ENCODE results near the gene GPR158. TPM values are rescaled to one million over a fixed set of nuclear protein-coding genes. Genes with fewer than 3 reads are reported as not detected.

Gene GPR158
- total and polyA plus RNA-seq, 7 donors = 0.01 to 0.19 (median 0.06) TPM; not detected in 4

DNA sequence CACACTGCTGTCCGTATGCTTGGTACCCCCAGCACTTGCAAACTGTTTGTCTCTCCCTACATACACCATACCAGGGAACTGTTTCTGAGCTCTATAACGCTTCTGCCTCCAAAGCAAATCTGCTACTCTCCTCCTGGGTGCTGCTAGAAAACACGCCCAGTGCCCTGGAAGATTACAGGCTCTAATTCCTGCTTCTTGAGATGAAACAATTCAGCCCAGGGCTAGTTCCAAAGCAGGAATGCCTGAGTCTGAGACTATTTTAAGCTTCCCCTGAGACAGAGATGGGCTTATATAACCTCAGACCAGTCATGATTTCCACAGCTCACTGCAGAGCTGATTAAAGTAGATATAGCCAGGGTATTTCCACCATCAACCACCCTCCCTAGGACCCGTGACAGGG lies 327.1 kb downstream of the GPR158 start:
- TF ChIP-seq, protein P1, sequence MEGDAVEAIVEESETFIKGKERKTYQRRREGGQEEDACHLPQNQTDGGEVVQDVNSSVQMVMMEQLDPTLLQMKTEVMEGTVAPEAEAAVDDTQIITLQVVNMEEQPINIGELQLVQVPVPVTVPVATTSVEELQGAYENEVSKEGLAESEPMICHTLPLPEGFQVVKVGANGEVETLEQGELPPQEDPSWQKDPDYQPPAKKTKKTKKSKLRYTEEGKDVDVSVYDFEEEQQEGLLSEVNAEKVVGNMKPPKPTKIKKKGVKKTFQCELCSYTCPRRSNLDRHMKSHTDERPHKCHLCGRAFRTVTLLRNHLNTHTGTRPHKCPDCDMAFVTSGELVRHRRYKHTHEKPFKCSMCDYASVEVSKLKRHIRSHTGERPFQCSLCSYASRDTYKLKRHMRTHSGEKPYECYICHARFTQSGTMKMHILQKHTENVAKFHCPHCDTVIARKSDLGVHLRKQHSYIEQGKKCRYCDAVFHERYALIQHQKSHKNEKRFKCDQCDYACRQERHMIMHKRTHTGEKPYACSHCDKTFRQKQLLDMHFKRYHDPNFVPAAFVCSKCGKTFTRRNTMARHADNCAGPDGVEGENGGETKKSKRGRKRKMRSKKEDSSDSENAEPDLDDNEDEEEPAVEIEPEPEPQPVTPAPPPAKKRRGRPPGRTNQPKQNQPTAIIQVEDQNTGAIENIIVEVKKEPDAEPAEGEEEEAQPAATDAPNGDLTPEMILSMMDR (IDR thresholded peaks at IDR 0.05) = no peak
- H3K27me3 ChIP-seq (ENCODE audit: insufficient read depth in 3 of 3, low read length in 2 of 3) = no peaks in the 10 kb centered on the region
- ATAC-seq (peak in 3 of 4 donors; percentile 42 to 67 (median 51)), DNase-seq (no peak)
- no peak overlapping the region for H3K4me3 ChIP-seq
- H3K9me3 ChIP-seq = no peaks in the 10 kb centered on the region
- H3K27ac ChIP-seq = no peak overlapping the region
- intact Hi-C loops (cut with DNase I) = no loop called here
- no peaks in the 10 kb centered on the region for H3K4me1 ChIP-seq
- 43 to 56% (median 45%) methylated on average over 4 of the region's 4 CpGs for WGBS, 3 donors
- no peaks in the 10 kb centered on the region for H3K36me3 ChIP-seq (ENCODE audit: insufficient read depth in 1 of 2, low read depth in 1 of 2)

DNA sequence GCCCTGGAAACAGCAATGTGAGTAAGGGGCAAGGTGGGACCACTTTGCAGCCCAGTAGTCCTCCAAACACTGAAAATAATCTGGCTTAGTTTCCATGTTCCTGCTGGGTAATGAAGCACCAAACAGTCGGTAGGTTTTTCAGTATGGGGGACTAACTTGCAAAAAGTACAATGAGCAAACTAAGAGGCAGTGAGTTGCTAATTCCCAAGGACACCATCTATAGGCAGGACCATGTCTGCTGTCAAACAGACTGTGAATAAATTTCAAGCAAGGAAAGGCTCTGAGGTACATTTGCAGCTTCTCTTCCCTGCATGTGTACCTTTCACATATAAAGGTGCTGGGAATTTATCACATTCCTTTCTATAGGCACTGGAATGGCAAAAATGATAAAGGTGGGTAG lies 327.7 kb downstream of the GPR158 start:
- TF ChIP-seq, protein P1 (IDR thresholded peaks at IDR 0.05) = no peak
- Histone ChIP-seq H3K36me3 (ENCODE audit: insufficient read depth in 1 of 2, low read depth in 1 of 2) (no peaks in the 10 kb centered on the region), H3K4me1 (no peaks in the 10 kb centered on the region), H3K4me3 (no peak overlapping the region), H3K9me3 (no peaks in the 10 kb centered on the region), H3K27ac (no peak overlapping the region), H3K27me3 (ENCODE audit: insufficient read depth in 3 of 3, low read length in 2 of 3) (no peaks in the 10 kb centered on the region)
- intact Hi-C loops (cut with DNase I) = no loop called here
- DNase-seq (no peak), ATAC-seq (no peak)
- 64 to 79% (median 64%) methylated on average over 1 of the region's 1 CpG for WGBS, 3 donors

DNA sequence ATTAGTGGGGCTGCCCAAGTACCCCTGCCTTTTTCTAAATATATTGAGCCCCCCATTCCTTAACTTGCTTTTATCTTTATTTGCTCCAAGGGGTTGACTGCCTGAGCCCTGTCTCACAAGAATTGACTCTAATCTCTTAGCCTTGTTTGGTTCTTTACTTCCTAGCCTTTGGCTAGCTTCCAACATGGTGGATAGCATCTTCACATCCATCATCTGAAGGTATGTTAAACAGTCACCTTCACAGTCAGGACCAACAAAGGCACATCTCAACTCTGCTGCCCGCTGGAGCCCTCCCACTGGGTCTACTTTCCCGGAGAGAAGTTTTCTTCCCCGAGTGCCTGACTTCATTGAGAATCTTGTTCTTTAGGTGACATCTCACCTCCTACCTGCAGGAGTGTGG lies 329.5 kb downstream of the GPR158 start:
- H3K4me1 ChIP-seq = no peaks in the 10 kb centered on the region
- no peaks in the 10 kb centered on the region for H3K9me3 ChIP-seq
- ATAC-seq (no peak), DNase-seq (no peak)
- no peaks in the 10 kb centered on the region for H3K36me3 ChIP-seq (ENCODE audit: insufficient read depth in 1 of 2, low read depth in 1 of 2)
- H3K27ac ChIP-seq = no peak overlapping the region
- H3K27me3 ChIP-seq (ENCODE audit: insufficient read depth in 3 of 3, low read length in 2 of 3) = no peaks in the 10 kb centered on the region
- intact Hi-C loops (cut with DNase I) = no loop called here
- TF ChIP-seq, protein P1 (IDR thresholded peaks at IDR 0.05) = no peak
- WGBS, 3 donors = 86 to 88% (median 86%) methylated on average over 3 of the region's 3 CpGs
- no peak overlapping the region for H3K4me3 ChIP-seq

DNA sequence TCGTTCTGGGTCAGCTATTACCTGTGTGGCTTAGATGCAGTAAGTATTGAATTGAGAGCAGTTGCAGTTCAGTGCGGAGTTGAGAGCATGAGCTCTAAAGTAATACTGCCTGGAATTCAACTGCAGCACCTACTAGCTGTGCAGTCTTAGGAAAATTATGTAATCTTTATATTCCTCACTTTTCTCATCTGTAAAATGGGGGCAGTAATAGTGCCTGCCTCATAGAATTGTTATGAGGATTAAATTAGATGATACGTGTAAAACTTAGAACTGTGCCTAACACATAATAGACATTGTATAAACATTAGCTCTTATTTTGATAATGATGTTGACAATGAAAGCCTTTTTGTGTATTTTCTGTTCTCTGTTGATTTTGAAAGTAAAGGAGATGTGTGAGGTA lies 330.0 kb downstream of the GPR158 start:
- Histone ChIP-seq H3K27me3 (ENCODE audit: insufficient read depth in 3 of 3, low read length in 2 of 3) (no peaks in the 10 kb centered on the region), H3K4me1 (no peaks in the 10 kb centered on the region), H3K36me3 (ENCODE audit: insufficient read depth in 1 of 2, low read depth in 1 of 2) (no peaks in the 10 kb centered on the region), H3K4me3 (no peak overlapping the region), H3K27ac (no peak overlapping the region), H3K9me3 (no peaks in the 10 kb centered on the region)
- ATAC-seq (no peak), DNase-seq (no peak)
- WGBS, 3 donors = 84 to 89% (median 87%) methylated on average over 3 of the region's 3 CpGs
- TF ChIP-seq, protein P1 (IDR thresholded peaks at IDR 0.05) = no peak
- intact Hi-C loops (cut with DNase I) = no loop called here

DNA sequence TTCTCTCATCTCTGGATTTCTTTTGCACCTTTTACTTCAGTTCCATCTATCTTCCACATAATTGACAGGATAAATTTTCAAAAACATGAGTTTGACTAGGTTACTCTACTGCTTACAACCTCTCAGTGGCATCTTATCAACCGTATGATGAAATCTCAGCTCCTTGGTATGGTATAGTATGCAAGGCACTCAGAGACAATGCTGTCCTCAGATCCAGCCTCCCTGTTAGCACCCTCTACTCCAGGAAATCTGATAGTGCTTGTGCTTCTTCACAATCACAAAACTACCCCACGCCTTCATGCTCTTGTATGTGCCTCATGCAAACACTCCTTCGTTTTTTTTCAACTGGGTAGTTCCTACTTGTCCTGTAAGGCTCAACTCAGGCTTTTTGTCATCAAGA lies 330.7 kb downstream of the GPR158 start:
- Histone ChIP-seq H3K9me3 (no peaks in the 10 kb centered on the region), H3K36me3 (ENCODE audit: insufficient read depth in 1 of 2, low read depth in 1 of 2) (no peaks in the 10 kb centered on the region), H3K4me3 (no peak overlapping the region), H3K27ac (no peak overlapping the region), H3K4me1 (no peaks in the 10 kb centered on the region), H3K27me3 (ENCODE audit: insufficient read depth in 3 of 3, low read length in 2 of 3) (no peaks in the 10 kb centered on the region)
- DNase-seq (no peak), ATAC-seq (no peak)
- TF ChIP-seq, protein P1 (IDR thresholded peaks at IDR 0.05) = no peak
- WGBS, 3 donors = 71 to 79% (median 79%) methylated on average over 3 of the region's 3 CpGs
- intact Hi-C loops (cut with DNase I) = no loop called here

All from psoas muscle (tissue), 8 donors.